H9 (cell line): ENCODE data around the gene ITGA11. TPM values are rescaled to one million over a fixed set of nuclear protein-coding genes. Genes with fewer than 3 reads are reported as not detected.
A peak's percentile ranks its signal among the peaks of the same experiment; 100 is the strongest.

Experiments
- DNase-seq: peaks from one replicate; pipeline ENCODE4 v3.0.0-alpha.2; 2017
- H2AFZ ChIP-seq: one replicate; pipeline ENCODE4 v1.6.1; 2013; ENCODE audit warnings: mild to moderate bottlenecking, low read length, control low read depth, moderate library complexity
- H2AK5ac ChIP-seq: 2 replicates; pipeline ENCODE4 v1.6.1; 2013; ENCODE audit warnings: low read length, control low read depth, mixed read lengths; ENCODE audit not compliant: insufficient read length
- H2BK120ac ChIP-seq: one replicate; pipeline ENCODE4 v1.6.1; 2013; ENCODE audit warnings: low read depth, mild to moderate bottlenecking, low read length, control low read depth, inconsistent platforms; ENCODE audit not compliant: poor library complexity, severe bottlenecking
- H2BK12ac ChIP-seq: 2 replicates; pipeline ENCODE4 v1.6.1; 2013; ENCODE audit warnings: low read length, control low read depth, mixed read lengths, low read depth; ENCODE audit not compliant: insufficient read length
- H2BK15ac ChIP-seq: 2 replicates; pipeline ENCODE4 v1.6.1; 2013; ENCODE audit warnings: low read depth, low read length, control low read depth
- H2BK20ac ChIP-seq: one replicate; pipeline ENCODE4 v1.6.1; 2013; ENCODE audit warnings: low read depth, mild to moderate bottlenecking, low read length, control low read depth, inconsistent platforms; ENCODE audit not compliant: poor library complexity, severe bottlenecking
- H2BK5ac ChIP-seq: 2 replicates; pipeline ENCODE4 v1.6.1; 2013; ENCODE audit warnings: low read length, control low read depth, mixed read lengths; ENCODE audit not compliant: insufficient read length
- H3K14ac ChIP-seq: 2 replicates; pipeline ENCODE4 v1.6.1; 2013; ENCODE audit warnings: low read length, control low read depth; ENCODE audit not compliant: insufficient read depth
- H3K18ac ChIP-seq: 2 replicates; pipeline ENCODE4 v1.6.1; 2013; ENCODE audit warnings: low read depth, mild to moderate bottlenecking, mixed read lengths, low read length, control low read depth; ENCODE audit not compliant: insufficient read length
- H3K23ac ChIP-seq: 2 replicates; pipeline ENCODE4 v1.6.1; 2013; ENCODE audit warnings: low read length, control low read depth, mixed read lengths, low read depth; ENCODE audit not compliant: insufficient read length
- H3K23me2 ChIP-seq: 2 replicates; pipeline ENCODE4 v1.6.1; 2013; ENCODE audit warnings: low read depth, mild to moderate bottlenecking, mixed read lengths, low read length, control low read depth; ENCODE audit not compliant: insufficient read length, poor library complexity, severe bottlenecking
- H3K27ac ChIP-seq: 2 replicates; pipeline ENCODE4 v1.5.1; 2013; ENCODE audit warnings: low read length, control low read depth, mixed read lengths, low read depth; ENCODE audit not compliant: insufficient read length
- H3K27me3 ChIP-seq: 2 replicates; pipeline ENCODE4 v1.6.1; 2013; ENCODE audit warnings: low read length, control low read depth, inconsistent platforms; ENCODE audit not compliant: insufficient read depth
- H3K4ac ChIP-seq: 2 replicates; pipeline ENCODE4 v1.6.1; 2013; ENCODE audit warnings: low read depth, mild to moderate bottlenecking, control low read depth, inconsistent platforms, low read length, moderate library complexity
- H3K4me1 ChIP-seq: 2 replicates; pipeline ENCODE4 v1.6.1; 2013; ENCODE audit warnings: low read length, control low read depth, inconsistent platforms; ENCODE audit not compliant: insufficient read depth
- H3K4me2 ChIP-seq: 2 replicates; pipeline ENCODE4 v1.6.1; 2013; ENCODE audit warnings: low read length, control low read depth, mixed read lengths; ENCODE audit not compliant: insufficient read length, insufficient read depth
- H3K56ac ChIP-seq: 2 replicates; pipeline ENCODE4 v1.6.1; 2013; ENCODE audit warnings: low read depth, mild to moderate bottlenecking, mixed read lengths, low read length, control low read depth; ENCODE audit not compliant: insufficient read length
- H3K79me1 ChIP-seq: 2 replicates; pipeline ENCODE4 v1.6.1; 2013; ENCODE audit warnings: low read depth, mild to moderate bottlenecking, moderate library complexity, low read length, control low read depth, inconsistent platforms; ENCODE audit not compliant: insufficient read depth, poor library complexity, severe bottlenecking
- H3K79me2 ChIP-seq: 2 replicates; pipeline ENCODE4 v1.6.1; 2013; ENCODE audit warnings: low read length, control low read depth, inconsistent platforms; ENCODE audit not compliant: insufficient read depth
- H3K9ac ChIP-seq: 2 replicates; pipeline ENCODE4 v1.6.1; 2013; ENCODE audit warnings: low read length, control low read depth, mixed read lengths; ENCODE audit not compliant: insufficient read length; ENCODE audit errors: extremely low read depth
- H3K9me3 ChIP-seq: one replicate; pipeline ENCODE4 v1.6.1; 2013; ENCODE audit warnings: low read depth, low read length, inconsistent platforms; ENCODE audit not compliant: control insufficient read depth
- H3T11ph ChIP-seq: one replicate; pipeline ENCODE4 v1.6.1; 2013; ENCODE audit warnings: mild to moderate bottlenecking, low read length, control low read depth, inconsistent platforms
- H4K20me1 ChIP-seq: one replicate; pipeline ENCODE4 v1.6.1; 2013; ENCODE audit not compliant: control insufficient read depth, insufficient read length, insufficient read depth
- H4K5ac ChIP-seq: 2 replicates; pipeline ENCODE4 v1.6.1; 2013; ENCODE audit warnings: low read depth, mild to moderate bottlenecking, mixed read lengths, low read length, control low read depth; ENCODE audit not compliant: insufficient read length
- H4K8ac ChIP-seq: replicated peaks from 2 replicates; pipeline ENCODE4 v1.6.1; 2013; ENCODE audit warnings: low read length, control low read depth, mixed read lengths, low read depth; ENCODE audit not compliant: insufficient read length
- H4K91ac ChIP-seq: 2 replicates; pipeline ENCODE4 v1.6.1; 2013; ENCODE audit warnings: low read depth, mild to moderate bottlenecking, moderate library complexity, mixed read lengths, low read length, control low read depth; ENCODE audit not compliant: insufficient read length
- H3K27ac Mint-ChIP-seq, 3 experiments: 2 replicates in 2 of 3; 3 replicates in 1 of 3; pipeline ENCODE4 v1.8.0; 2020 to 2021; ENCODE audit warnings: mixed read lengths in 3 of 3, mild to moderate bottlenecking in 1 of 3, moderate library complexity in 1 of 3
- H3K27me3 Mint-ChIP-seq: 2 replicates; pipeline ENCODE4 v1.8.0; 2021; ENCODE audit warnings: low read depth, mild to moderate bottlenecking, moderate library complexity, mixed read lengths
- H3K36me3 Mint-ChIP-seq, 3 experiments: 2 replicates in 2 of 3; 3 replicates in 1 of 3; pipeline ENCODE4 v1.8.0; 2020 to 2021; ENCODE audit warnings: low read depth in 3 of 3, mixed read lengths in 3 of 3; ENCODE audit not compliant: insufficient read depth in 1 of 3
- H3K4me1 Mint-ChIP-seq, 2 experiments: 2 replicates each; pipeline ENCODE4 v1.8.0; 2020; ENCODE audit warnings: mixed read lengths in 2 of 2
- H3K4me3 Mint-ChIP-seq, 2 experiments: 2 replicates in 1 of 2; 3 replicates in 1 of 2; pipeline ENCODE4 v1.8.0; 2020 to 2021; ENCODE audit warnings: mild to moderate bottlenecking in 2 of 2, mixed read lengths in 2 of 2, moderate library complexity in 1 of 2
- H3K9me3 Mint-ChIP-seq, 2 experiments: 2 replicates in 1 of 2; 3 replicates in 1 of 2; pipeline ENCODE4 v1.8.0; 2020; ENCODE audit warnings: mild to moderate bottlenecking in 2 of 2, mixed read lengths in 2 of 2, moderate library complexity in 1 of 2
- CTCF ChIP-seq: fragments of 200-600 bp; sonication (generic); conservative IDR thresholded peaks from 3 replicates; pipeline ENCODE4 v1.8.0; 2021; ENCODE audit warnings: antibody characterized with exemption, mild to moderate bottlenecking
- WGBS: extraction: QIAGEN DNeasy Blood & Tissue Kit; methylation state at CpG from one replicate; pipeline ENCODE4 v1.1.7; 2013; ENCODE audit warnings: missing lambda C conversion rate, low lambda C conversion rate, mixed read lengths; ENCODE audit not compliant: insufficient read length; ENCODE audit errors: extremely low coverage; 5-methylcytosine and 5-hydroxymethylcytosine counted together
- total RNA-seq: library from RNA; stranded (reverse); gene quantifications from 2 replicates; pipeline ENCODE4 v1.2.1, GENCODE V29; 2021

ITGA11 gene
- total RNA-seq, 1 experiment from 2014 or later = 0.07 TPM

- Mint-ChIP-seq H3K9me3 (no peaks in the 10 kb centered on the region; a peak in 1 of 5 replicates), H3K27me3 (peaks cover 7% of the 10 kb centered on the region), H3K27ac (peak overlapping the region in 1 of 3 experiments; percentile 46; a peak in 1 of 7 replicates), H3K4me1 (no peaks in the 10 kb centered on the region), H3K4me3 (no peak overlapping the region), H3K36me3 (no peaks in the 10 kb centered on the region)
- Histone ChIP-seq H3K27me3 (no peaks in the 10 kb centered on the region; the same call in 1 of the 2 replicates), H2AK5ac (no peak overlapping the region), H3K4ac (no peak overlapping the region), H4K5ac (no peak overlapping the region), H2BK5ac (no peak overlapping the region), H3K4me1 (no peaks in the 10 kb centered on the region), H4K20me1 (no peaks in the 10 kb centered on the region), H3K9ac (no peak overlapping the region), H3K23me2 (no peaks in the 10 kb centered on the region), H3T11ph (no peak overlapping the region), H4K91ac (no peak overlapping the region), H3K27ac (no peak overlapping the region), H3K79me2 (no peaks in the 10 kb centered on the region), H3K9me3 (no peaks in the 10 kb centered on the region), H2BK12ac (no peak overlapping the region), H3K4me2 (no peak overlapping the region), H2BK20ac (no peak overlapping the region), H3K18ac (no peak overlapping the region), H4K8ac (no peak overlapping the region), H2BK120ac (no peak overlapping the region), H2AFZ (no peak overlapping the region), H3K79me1 (no peaks in the 10 kb centered on the region), H3K14ac (no peak overlapping the region), H2BK15ac (no peak overlapping the region), H3K23ac (no peak overlapping the region), H3K56ac (no peak overlapping the region)
- WGBS = no CpG with 5 or more reads among the region's 8 CpGs
- DNase-seq = peak; percentile 3
- TF ChIP-seq CTCF = no peak
These were observed 28.6 kb downstream of the ITGA11 start for GRCh38 chr15:68403161-68403941.
